Mucosa of stomach (tissue), 1 donor: ENCODE results near the gene CPS1.

Source experiments
- H3K27me3 ChIP-seq: one replicate; pipeline ENCODE4 v1.7.0; 2013; ENCODE audit warnings: mild to moderate bottlenecking, low read length; ENCODE audit not compliant: control insufficient read depth, insufficient read depth
- H3K36me3 ChIP-seq: one replicate; pipeline ENCODE4 v1.7.0; 2013; ENCODE audit warnings: low read length; ENCODE audit not compliant: control insufficient read depth, insufficient read depth
- H3K4me1 ChIP-seq: one replicate; pipeline ENCODE4 v1.7.0; 2013; ENCODE audit warnings: mild to moderate bottlenecking, low read length; ENCODE audit not compliant: control insufficient read depth, insufficient read depth
- H3K4me3 ChIP-seq: one replicate; pipeline ENCODE4 v1.7.0; 2013; ENCODE audit warnings: low read length
- H3K9ac ChIP-seq: one replicate; pipeline ENCODE4 v1.7.0; 2013; ENCODE audit warnings: mild to moderate bottlenecking, low read length, moderate library complexity
- H3K9me3 ChIP-seq: one replicate; pipeline ENCODE4 v1.7.0; 2013; ENCODE audit warnings: mild to moderate bottlenecking, low read length, moderate library complexity; ENCODE audit not compliant: control insufficient read depth
- donor health status: Pancreatic carcinoma.

CPS1 gene

GRCh38 chr2:210584834-210585233 is 28.4 kb downstream of the CPS1 start:
- no peak overlapping the region for H3K9ac ChIP-seq
- no peaks in the 10 kb centered on the region for H3K36me3 ChIP-seq
- H3K4me3 ChIP-seq, result no peak overlapping the region
- no peaks in the 10 kb centered on the region for H3K4me1 ChIP-seq
- H3K27me3 ChIP-seq, result no peaks in the 10 kb centered on the region
- H3K9me3 ChIP-seq, result no peaks in the 10 kb centered on the region

GRCh38 chr2:210586381-210586780 is 30.0 kb downstream of the CPS1 start:
- no peaks in the 10 kb centered on the region for H3K4me1 ChIP-seq
- no peak overlapping the region for H3K9ac ChIP-seq
- H3K4me3 ChIP-seq, result no peak overlapping the region
- H3K27me3 ChIP-seq, result no peaks in the 10 kb centered on the region
- no peaks in the 10 kb centered on the region for H3K36me3 ChIP-seq
- H3K9me3 ChIP-seq, result no peaks in the 10 kb centered on the region

- no peaks in the 10 kb centered on the region for H3K9me3 ChIP-seq
- H3K4me3 ChIP-seq, result no peak overlapping the region
- no peaks in the 10 kb centered on the region for H3K36me3 ChIP-seq
- H3K9ac ChIP-seq, result no peak overlapping the region
- H3K4me1 ChIP-seq, result no peaks in the 10 kb centered on the region
- H3K27me3 ChIP-seq, result no peaks in the 10 kb centered on the region
Observed at GRCh38 chr2:210591663-210592062, 35.3 kb downstream of the CPS1 start.

- Histone ChIP-seq H3K9ac (no peak overlapping the region), H3K4me3 (no peak overlapping the region), H3K4me1 (no peaks in the 10 kb centered on the region), H3K9me3 (no peaks in the 10 kb centered on the region), H3K27me3 (no peaks in the 10 kb centered on the region), H3K36me3 (no peaks in the 10 kb centered on the region)
Observed at GRCh38 chr2:210592726-210593125, 36.3 kb downstream of the CPS1 start.

- Histone ChIP-seq H3K9me3 (no peaks in the 10 kb centered on the region), H3K9ac (no peak overlapping the region), H3K4me1 (no peaks in the 10 kb centered on the region), H3K4me3 (no peak overlapping the region), H3K27me3 (no peaks in the 10 kb centered on the region), H3K36me3 (no peaks in the 10 kb centered on the region)
Observed at GRCh38 chr2:210593166-210593565, 36.8 kb downstream of the CPS1 start.

GRCh38 chr2:210598219-210598618 is 41.8 kb downstream of the CPS1 start:
- Histone ChIP-seq H3K27me3 (no peaks in the 10 kb centered on the region), H3K4me3 (no peak overlapping the region), H3K9me3 (no peaks in the 10 kb centered on the region), H3K36me3 (no peaks in the 10 kb centered on the region), H3K9ac (no peak overlapping the region), H3K4me1 (no peaks in the 10 kb centered on the region)

GRCh38 chr2:210599476-210599875 is 43.1 kb downstream of the CPS1 start:
- no peaks in the 10 kb centered on the region for H3K27me3 ChIP-seq
- H3K4me1 ChIP-seq, result no peaks in the 10 kb centered on the region
- H3K9ac ChIP-seq, result no peak overlapping the region
- H3K36me3 ChIP-seq, result no peaks in the 10 kb centered on the region
- H3K4me3 ChIP-seq, result no peak overlapping the region
- H3K9me3 ChIP-seq, result no peaks in the 10 kb centered on the region

GRCh38 chr2:210604666-210605065 is 48.3 kb downstream of the CPS1 start:
- no peaks in the 10 kb centered on the region for H3K27me3 ChIP-seq
- H3K36me3 ChIP-seq, result no peaks in the 10 kb centered on the region
- H3K9me3 ChIP-seq, result no peaks in the 10 kb centered on the region
- no peak overlapping the region for H3K9ac ChIP-seq
- no peak overlapping the region for H3K4me3 ChIP-seq
- H3K4me1 ChIP-seq, result no peaks in the 10 kb centered on the region

GRCh38 chr2:210606001-210606400 is 49.6 kb downstream of the CPS1 start:
- Histone ChIP-seq H3K4me3 (no peak overlapping the region), H3K27me3 (no peaks in the 10 kb centered on the region), H3K36me3 (no peaks in the 10 kb centered on the region), H3K4me1 (no peaks in the 10 kb centered on the region), H3K9me3 (no peaks in the 10 kb centered on the region), H3K9ac (no peak overlapping the region)

- H3K4me3 ChIP-seq, result no peak overlapping the region
- H3K9me3 ChIP-seq, result no peaks in the 10 kb centered on the region
- no peak overlapping the region for H3K9ac ChIP-seq
- no peaks in the 10 kb centered on the region for H3K27me3 ChIP-seq
- no peaks in the 10 kb centered on the region for H3K36me3 ChIP-seq
- H3K4me1 ChIP-seq, result no peaks in the 10 kb centered on the region
Observed at GRCh38 chr2:210611466-210611865, 55.1 kb downstream of the CPS1 start.

GRCh38 chr2:210616074-210616473 is 59.7 kb downstream of the CPS1 start:
- H3K9ac ChIP-seq, result no peak overlapping the region
- H3K9me3 ChIP-seq, result no peaks in the 10 kb centered on the region
- no peak overlapping the region for H3K4me3 ChIP-seq
- H3K4me1 ChIP-seq, result no peaks in the 10 kb centered on the region
- no peaks in the 10 kb centered on the region for H3K36me3 ChIP-seq
- no peaks in the 10 kb centered on the region for H3K27me3 ChIP-seq

GRCh38 chr2:210617318-210617717 is 60.9 kb downstream of the CPS1 start:
- Histone ChIP-seq H3K4me1 (no peaks in the 10 kb centered on the region), H3K4me3 (no peak overlapping the region), H3K27me3 (no peaks in the 10 kb centered on the region), H3K36me3 (no peaks in the 10 kb centered on the region), H3K9ac (no peak overlapping the region), H3K9me3 (no peaks in the 10 kb centered on the region)

- H3K9ac ChIP-seq, result no peak overlapping the region
- H3K27me3 ChIP-seq, result no peaks in the 10 kb centered on the region
- no peaks in the 10 kb centered on the region for H3K36me3 ChIP-seq
- H3K9me3 ChIP-seq, result no peaks in the 10 kb centered on the region
- H3K4me3 ChIP-seq, result no peak overlapping the region
- no peaks in the 10 kb centered on the region for H3K4me1 ChIP-seq
Observed at GRCh38 chr2:210617732-210618330, 61.4 kb downstream of the CPS1 start.
